HAP-1 (cell line): Measurements from ENCODE around the gene RCSD1.
"Not testable (repeated sequence)": the region's sequence is repeated elsewhere in the genome, so short reads cannot be mapped to it uniquely, and the experiment has no call there.

Experiments
- DNase-seq, 2 experiments: peaks; one replicate each; pipeline ENCODE4 v3.0.0-alpha.2; 2016 to 2020; ENCODE audit warnings: low spot score in 2 of 2
- H3K27me3 ChIP-seq: fragments of 250-450 bp; sonication (Bioruptor Pico); 2 replicates; pipeline ENCODE4 v1.5.1; 2020; ENCODE audit warnings: low read depth, mild to moderate bottlenecking, moderate library complexity
- H3K36me3 ChIP-seq: fragments of 250-450 bp; sonication (Bioruptor Pico); replicated peaks from 2 replicates; pipeline ENCODE4 v1.5.1; 2020; ENCODE audit warnings: mild to moderate bottlenecking
- H3K4me1 ChIP-seq: fragments of 250-450 bp; sonication (Bioruptor Pico); 2 replicates; pipeline ENCODE4 v1.5.1; 2020; ENCODE audit warnings: mild to moderate bottlenecking
- H3K4me3 ChIP-seq: fragments of 250-450 bp; sonication (Bioruptor Pico); 2 replicates; pipeline ENCODE4 v1.5.1; 2020; ENCODE audit warnings: mild to moderate bottlenecking, moderate library complexity
- H3K9me3 ChIP-seq: fragments of 250-450 bp; sonication (Bioruptor Pico); 2 replicates; pipeline ENCODE4 v1.5.1; 2020; ENCODE audit warnings: mild to moderate bottlenecking, moderate library complexity
- in situ Hi-C: fragments of 300-500 bp; cut with MboI; formaldehyde crosslinking; loops from 3 replicates; pipeline ENCODE4 v1.14.3; 2020; ENCODE audit warnings: low sequenced_read_pairs, inconsistent platforms, mixed read lengths

RCSD1 gene

GRCh38 chr1:167715157-167715999, 85.3 kb downstream of the RCSD1 start:
- peak; percentile 76 to 92 for DNase-seq
- in situ Hi-C loops: no loop called here
- no peaks in the 10 kb centered on the region for H3K27me3 ChIP-seq
- peaks cover 8% of the 10 kb centered on the region for H3K4me1 ChIP-seq
- peak overlapping the region; percentile 83 for H3K4me3 ChIP-seq
- H3K36me3 ChIP-seq: no peaks in the 10 kb centered on the region
- H3K9me3 ChIP-seq: no peaks in the 10 kb centered on the region

GRCh38 chr1:167716000-167716271, 85.9 kb downstream of the RCSD1 start:
- Histone ChIP-seq H3K27me3 (no peaks in the 10 kb centered on the region), H3K36me3 (no peaks in the 10 kb centered on the region), H3K9me3 (no peaks in the 10 kb centered on the region), H3K4me1 (peaks cover 8% of the 10 kb centered on the region), H3K4me3 (peak overlapping the region; percentile 83)
- DNase-seq: peak in 1 of 2 experiments; percentile 34
- in situ Hi-C loops: no loop called here

DNA sequence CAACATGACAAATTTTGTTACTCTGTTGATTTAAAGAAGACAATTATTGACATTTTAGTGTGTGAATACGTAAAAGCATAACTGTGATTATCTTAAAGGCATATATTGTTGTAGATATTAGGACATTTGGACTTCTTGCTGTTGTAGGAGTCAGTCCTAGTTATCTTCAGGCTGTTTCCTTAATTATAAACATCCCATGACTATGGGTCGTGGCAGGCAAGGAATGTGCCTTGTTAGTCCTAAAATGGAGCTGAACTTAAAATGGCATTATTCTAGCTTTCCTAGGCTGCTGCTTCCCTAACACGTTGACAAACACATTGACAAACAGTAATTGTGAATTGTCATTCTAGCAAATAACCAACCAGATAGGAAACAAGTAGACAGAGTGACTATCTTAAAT, 87.3 kb downstream of the RCSD1 start:
- no peak for DNase-seq
- in situ Hi-C loops: no loop called here
- peaks cover 12% of the 10 kb centered on the region for H3K4me1 ChIP-seq
- H3K36me3 ChIP-seq: no peaks in the 10 kb centered on the region
- H3K4me3 ChIP-seq: no peak overlapping the region
- no peaks in the 10 kb centered on the region for H3K27me3 ChIP-seq
- H3K9me3 ChIP-seq: no peaks in the 10 kb centered on the region

DNA sequence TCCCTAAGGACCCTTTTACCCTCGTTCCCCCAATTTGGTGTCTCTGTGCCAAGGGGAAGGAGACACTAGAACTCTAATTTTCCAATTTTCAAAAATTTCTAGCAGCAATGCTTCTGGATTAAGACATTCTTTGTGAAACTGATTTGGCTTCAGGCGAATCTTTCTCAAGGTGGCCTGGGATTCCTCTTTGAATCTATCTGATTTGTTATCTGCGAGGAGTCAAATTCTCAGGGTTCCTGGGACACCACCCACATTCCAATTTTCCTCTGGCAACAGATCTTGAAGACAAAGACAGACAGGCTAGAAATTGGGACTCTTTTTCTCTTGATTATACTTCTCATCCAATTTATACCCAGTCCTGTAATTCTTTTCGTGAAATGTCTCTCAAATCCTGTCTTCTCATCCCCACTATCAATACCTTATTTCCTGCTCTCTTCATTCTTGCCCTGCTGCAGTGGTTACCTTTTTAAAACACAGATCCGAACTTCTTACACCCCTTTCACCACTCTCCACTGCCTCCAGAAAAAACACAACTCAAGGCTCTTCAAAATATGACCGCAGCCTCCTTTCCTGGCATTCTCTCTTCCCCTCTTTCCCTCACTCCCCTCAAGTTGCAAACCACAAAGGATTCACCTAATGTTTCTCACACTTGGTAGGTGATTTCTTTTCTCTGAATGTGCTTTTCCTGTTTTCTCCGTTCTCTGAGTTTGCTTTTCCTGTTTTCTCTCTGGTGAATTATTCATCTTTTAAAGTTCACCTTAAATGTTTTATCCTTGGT, 89.1 kb downstream of the RCSD1 start:
- Histone ChIP-seq H3K4me1 (peaks cover 10% of the 10 kb centered on the region), H3K9me3 (no peaks in the 10 kb centered on the region), H3K27me3 (no peaks in the 10 kb centered on the region), H3K36me3 (no peaks in the 10 kb centered on the region), H3K4me3 (no peak overlapping the region)
- no peak for DNase-seq
- in situ Hi-C loops: no loop called here

DNA sequence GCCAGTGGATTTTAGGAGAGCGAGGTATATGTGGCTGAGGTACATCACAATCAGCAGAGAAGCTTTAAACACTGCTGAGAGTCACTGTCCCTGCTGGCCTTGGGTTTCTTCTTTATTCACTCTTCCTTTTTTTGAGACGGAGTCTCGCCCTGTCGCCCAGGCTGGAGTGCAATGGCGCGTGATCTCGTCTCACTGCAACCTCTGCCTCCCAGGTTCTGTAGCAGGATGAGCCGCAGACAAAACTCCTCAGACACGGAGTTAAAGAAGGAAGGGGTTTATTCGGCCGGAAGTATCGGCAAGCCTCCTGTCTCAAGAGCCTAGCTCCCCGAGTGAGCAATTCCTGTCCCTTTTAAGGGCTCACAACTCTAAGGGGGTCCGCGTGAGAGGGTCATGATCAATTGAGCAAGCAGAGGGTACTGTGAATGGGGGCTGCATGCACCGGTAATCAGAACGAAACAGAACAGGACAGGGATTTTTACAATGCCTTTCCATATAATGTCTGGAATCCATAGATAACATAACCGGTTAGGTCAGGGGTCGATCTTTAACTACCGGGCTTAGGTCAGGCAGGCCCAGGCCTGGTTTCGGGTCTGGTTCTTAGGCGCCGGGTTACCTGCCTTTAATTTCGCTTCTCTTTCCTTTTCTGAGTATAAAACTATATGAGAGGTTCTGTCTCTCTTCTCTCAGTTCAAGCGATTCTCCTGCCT, 89.8 kb downstream of the RCSD1 start:
- H3K4me1 ChIP-seq, in situ Hi-C loops, H3K27me3 ChIP-seq, H3K4me3 ChIP-seq, H3K36me3 ChIP-seq, DNase-seq, H3K9me3 ChIP-seq: not testable (repeated sequence)

GRCh38 chr1:167720965-167721616, 91.1 kb downstream of the RCSD1 start:
- DNase-seq: peak; percentile 21 to 48

GRCh38 chr1:167721617-167722151, 91.7 kb downstream of the RCSD1 start, which contains the start of gene MPZL1:
Gene MPZL1 (plus strand): TSS chr1:167721982. CDS start chr1:167722152, 170 bp downstream.
- Histone ChIP-seq H3K4me1 (peaks cover 17% of the 10 kb centered on the region), H3K36me3 (no peaks in the 10 kb centered on the region; the same call in 1 of the 2 replicates), H3K9me3 (no peaks in the 10 kb centered on the region), H3K27me3 (no peaks in the 10 kb centered on the region), H3K4me3 (peak within 1 kb of the TSS; percentile 82)
- in situ Hi-C loops: no loop called here
- peak; percentile 89 to 96 for DNase-seq

More at GRCh38 chr1:167720965-167721616, 91.1 kb downstream of the RCSD1 start:
- Histone ChIP-seq H3K4me1 (peaks cover 16% of the 10 kb centered on the region), H3K4me3 (peak overlapping the region; percentile 82), H3K27me3 (no peaks in the 10 kb centered on the region), H3K36me3 (no peaks in the 10 kb centered on the region; the same call in 1 of the 2 replicates), H3K9me3 (no peaks in the 10 kb centered on the region)
- in situ Hi-C loops: no loop called here

DNA sequence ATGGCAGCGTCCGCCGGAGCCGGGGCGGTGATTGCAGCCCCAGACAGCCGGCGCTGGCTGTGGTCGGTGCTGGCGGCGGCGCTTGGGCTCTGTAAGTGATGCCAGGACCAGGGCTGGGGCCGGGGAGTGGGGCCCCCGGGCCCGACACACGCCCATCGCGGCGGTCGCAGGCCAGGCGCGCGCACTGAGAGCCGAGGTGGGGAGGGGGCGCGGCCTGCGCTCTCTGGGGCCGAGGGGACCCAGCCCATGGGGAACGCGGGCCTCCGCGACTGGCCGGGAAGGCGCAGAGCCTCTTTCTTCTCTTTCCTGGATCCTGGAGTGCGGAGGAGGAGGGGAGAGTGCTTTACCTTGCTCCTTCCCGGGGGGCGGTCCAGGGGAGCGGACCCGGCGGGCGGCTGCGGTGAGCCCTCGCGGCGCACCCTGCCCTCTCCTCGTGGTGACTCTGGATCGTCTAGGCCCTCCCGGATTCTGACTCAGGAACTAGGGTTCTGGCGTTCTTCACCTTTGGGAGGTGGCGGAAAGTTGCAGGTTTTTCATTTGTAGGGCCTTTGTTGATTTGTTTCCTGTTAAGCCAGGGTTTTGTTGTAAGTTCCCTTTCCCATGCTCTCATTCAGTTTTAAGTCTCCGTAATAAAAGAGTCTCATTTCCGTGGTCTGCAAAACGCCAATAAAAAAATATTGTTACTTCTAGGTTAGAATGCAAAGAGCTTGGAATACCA, 92.3 kb downstream of the RCSD1 start:
- DNase-seq: peak; percentile 32 to 66
- Histone ChIP-seq H3K9me3 (no peaks in the 10 kb centered on the region), H3K4me1 (peaks cover 17% of the 10 kb centered on the region)

GRCh38 chr1:167722870-167723251, 92.8 kb downstream of the RCSD1 start:
- Histone ChIP-seq H3K4me1 (peaks cover 17% of the 10 kb centered on the region), H3K36me3 (no peaks in the 10 kb centered on the region; the same call in none of the 2 replicates), H3K4me3 (peak overlapping the region; percentile 82), H3K9me3 (no peaks in the 10 kb centered on the region), H3K27me3 (no peaks in the 10 kb centered on the region)
- in situ Hi-C loops: no loop called here
- DNase-seq: no peak

More for the DNA sequence above, 92.3 kb downstream of the RCSD1 start:
- in situ Hi-C loops: no loop called here
- Histone ChIP-seq H3K4me3 (peak overlapping the region; percentile 82), H3K27me3 (no peaks in the 10 kb centered on the region), H3K36me3 (no peaks in the 10 kb centered on the region; the same call in none of the 2 replicates)

- no peak overlapping the region; the same call in 1 of the 2 replicates for H3K4me3 ChIP-seq
- H3K9me3 ChIP-seq: no peaks in the 10 kb centered on the region
- peaks cover 17% of the 10 kb centered on the region for H3K4me1 ChIP-seq
- in situ Hi-C loops: no loop called here
- H3K27me3 ChIP-seq: no peaks in the 10 kb centered on the region
- peak in 1 of 2 experiments; percentile 17 for DNase-seq
- peaks cover 4% of the 10 kb centered on the region for H3K36me3 ChIP-seq
Measured at GRCh38 chr1:167723707-167724323, 93.8 kb downstream of the RCSD1 start.

DNA sequence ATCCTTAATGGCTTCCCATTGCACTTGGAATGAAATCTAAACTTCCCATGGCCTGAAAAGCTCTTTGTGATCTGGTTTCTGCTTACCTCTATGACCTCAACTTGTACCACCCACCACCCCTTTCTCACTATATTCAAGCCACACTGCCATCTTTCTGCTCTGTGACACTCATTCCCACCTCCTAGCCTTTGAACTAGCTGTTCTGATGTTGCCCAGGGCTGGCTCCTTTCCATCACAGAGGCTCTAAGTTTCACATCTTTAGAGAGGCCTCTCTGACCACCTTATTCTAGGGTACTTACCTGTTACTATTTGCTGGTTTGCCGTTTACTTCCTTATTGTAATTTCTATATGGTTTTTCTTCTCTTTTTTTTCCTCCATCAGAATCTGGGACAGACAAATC, 96.0 kb downstream of the RCSD1 start:
- Histone ChIP-seq H3K4me1 (peaks cover 17% of the 10 kb centered on the region), H3K27me3 (no peaks in the 10 kb centered on the region), H3K9me3 (no peaks in the 10 kb centered on the region), H3K4me3 (no peak overlapping the region), H3K36me3 (peaks cover 9% of the 10 kb centered on the region)
- DNase-seq: peak in 1 of 2 experiments; percentile 11
- in situ Hi-C loops: no loop called here

DNA sequence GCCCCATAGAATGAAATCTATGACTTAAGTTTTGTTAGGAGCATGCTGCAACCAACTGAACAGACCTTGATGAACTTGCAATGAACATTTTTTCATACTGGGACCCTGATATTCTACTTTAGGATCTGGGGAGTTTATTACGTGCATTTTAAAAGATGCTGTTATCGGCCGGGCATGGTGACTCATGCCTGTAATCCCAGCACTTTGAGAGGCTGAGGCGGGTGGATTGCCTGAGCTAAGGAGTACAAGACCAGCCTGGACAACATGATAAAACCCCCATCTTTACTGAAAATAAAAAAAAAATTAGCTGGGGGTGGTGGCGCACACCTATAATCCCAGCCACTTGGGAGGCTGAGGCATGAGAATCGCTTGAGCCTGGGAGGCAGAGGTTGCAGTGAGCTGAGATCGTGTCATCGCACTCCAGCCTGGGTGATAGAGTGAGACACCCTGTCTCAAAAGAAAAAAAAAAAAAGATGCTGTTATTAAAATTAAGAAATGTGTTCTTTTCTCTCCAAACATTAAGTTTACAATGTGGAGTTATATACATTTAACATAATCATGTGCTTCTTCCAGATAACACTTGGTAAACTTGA, 98.9 kb downstream of the RCSD1 start:
- Histone ChIP-seq H3K9me3 (no peaks in the 10 kb centered on the region), H3K36me3 (peaks cover 11% of the 10 kb centered on the region), H3K4me1 (peaks cover 8% of the 10 kb centered on the region; the same call in 1 of the 2 replicates), H3K27me3 (no peaks in the 10 kb centered on the region), H3K4me3 (no peak overlapping the region)
- in situ Hi-C loops: no loop called here
- no peak for DNase-seq
